Stimulated activated CD4-positive, alpha-beta T cell treated with anti-CD3 and anti-CD28 coated beads, TNF-alpha, amount 100 ng/mL, for 4 hours (primary cell): ENCODE results near the gene GPR107.

ENCODE experiments used
- DNase-seq, 3 experiments: peaks; one replicate each; pipeline ENCODE4 v3.0.0-alpha.2; 2020; ENCODE audit warnings: low read depth in 3 of 3

The GPR107 gene

GRCh38 chr9:130027533-130028365 is 26.0 kb upstream of the GPR107 start:
- DNase-seq = no peak

- DNase-seq = no peak
These were observed 25.0 kb upstream of the GPR107 start for GRCh38 chr9:130028493-130029222.

- no peak for DNase-seq
These were observed 24.3 kb upstream of the GPR107 start for GRCh38 chr9:130029223-130029973.

GRCh38 chr9:130030651-130031127 is 23.0 kb upstream of the GPR107 start:
- no peak for DNase-seq

- no peak for DNase-seq
These were observed 19.1 kb upstream of the GPR107 start for GRCh38 chr9:130034570-130034969.

- DNase-seq = no peak
These were observed 17.6 kb upstream of the GPR107 start for GRCh38 chr9:130036099-130036498.

GRCh38 chr9:130039528-130040147 is 14.1 kb upstream of the GPR107 start:
- no peak for DNase-seq

- no peak for DNase-seq
These were observed 12.6 kb upstream of the GPR107 start for GRCh38 chr9:130040984-130041647.

- DNase-seq = no peak
These were observed 11.9 kb upstream of the GPR107 start for GRCh38 chr9:130041648-130042405.

- peak in 1 of 3 experiments; percentile 33 for DNase-seq
These were observed 11.3 kb upstream of the GPR107 start for GRCh38 chr9:130042406-130042884.

- DNase-seq = peak; percentile 64 to 75 (median 65)
These were observed 10.6 kb upstream of the GPR107 start, which contains the start of gene FNBP1 for GRCh38 chr9:130042885-130043653. FNBP1 (minus strand) TSS chr9:130043189; CDS start chr9:130042975, 214 bp downstream.

GRCh38 chr9:130043654-130044623 is 9.8 kb upstream of the GPR107 start:
- no peak for DNase-seq

GRCh38 chr9:130045725-130046450 is 7.8 kb upstream of the GPR107 start:
- DNase-seq = no peak

- no peak for DNase-seq
These were observed 4.1 kb upstream of the GPR107 start for GRCh38 chr9:130049431-130050210.

- DNase-seq = no peak
These were observed 3.2 kb upstream of the GPR107 start for GRCh38 chr9:130050462-130050861.

- no peak for DNase-seq
These were observed 1.9 kb upstream of the GPR107 start for GRCh38 chr9:130051855-130052254.

- DNase-seq = no peak
These were observed 600 bp upstream of the GPR107 start for GRCh38 chr9:130053109-130053503.
